ENCODE measurements around the gene C1R.

DNA sequence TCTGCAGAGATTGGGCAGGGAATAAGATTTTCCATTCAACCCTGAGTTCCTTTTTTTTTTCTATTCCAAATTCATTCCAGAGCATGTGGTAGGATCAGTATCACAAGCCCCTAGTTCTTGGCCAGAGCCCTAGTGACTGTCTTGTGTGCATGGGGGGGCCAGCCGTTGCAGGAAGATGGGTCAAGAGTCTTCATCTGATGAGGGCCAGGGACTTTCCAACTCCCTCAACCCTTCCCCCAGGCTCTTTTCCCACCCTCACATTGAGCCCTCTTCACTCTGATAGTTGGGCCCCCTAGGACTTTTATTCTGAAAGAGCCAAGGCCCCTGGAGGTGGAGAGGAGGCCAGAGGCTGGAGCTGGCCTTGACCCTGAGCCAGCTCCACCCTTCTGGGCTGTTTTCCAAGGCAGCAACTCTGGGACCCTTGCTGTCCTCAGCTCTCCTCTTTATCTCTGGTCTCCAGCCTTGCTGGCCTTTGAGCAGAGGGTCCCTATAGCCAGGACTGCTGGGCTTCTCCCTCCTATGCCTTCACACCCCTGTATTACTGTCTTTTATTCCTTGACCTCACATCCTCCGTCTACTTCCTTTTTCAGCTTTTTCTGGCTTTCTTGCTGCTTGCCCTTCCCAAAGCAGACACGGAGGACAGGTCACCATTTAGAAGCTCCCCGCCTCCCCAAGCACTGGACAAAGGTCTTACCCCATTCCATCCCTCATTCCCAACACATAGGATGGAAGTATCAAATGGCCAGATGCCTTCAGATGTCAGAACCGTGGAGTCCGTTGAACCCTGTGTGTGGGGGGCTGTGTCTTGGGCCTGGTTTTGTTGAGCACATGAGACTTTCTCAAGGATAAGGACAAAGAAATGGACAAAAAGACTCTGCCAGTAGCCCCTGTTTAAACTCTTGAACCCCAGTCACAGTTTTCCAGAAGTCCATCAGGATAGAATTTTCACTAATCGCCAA, 30.8 kb upstream of the C1R start:
- no peak for TF ChIP-seq ZNF394 (tag by site-specific recombination; IDR thresholded peaks at IDR 0.05; ENCODE audit: borderline replicate concordance)
- no peak for TF ChIP-seq YY1 (tag by site-specific recombination; IDR thresholded peaks at IDR 0.05)
- TF ChIP-seq, protein P1, sequence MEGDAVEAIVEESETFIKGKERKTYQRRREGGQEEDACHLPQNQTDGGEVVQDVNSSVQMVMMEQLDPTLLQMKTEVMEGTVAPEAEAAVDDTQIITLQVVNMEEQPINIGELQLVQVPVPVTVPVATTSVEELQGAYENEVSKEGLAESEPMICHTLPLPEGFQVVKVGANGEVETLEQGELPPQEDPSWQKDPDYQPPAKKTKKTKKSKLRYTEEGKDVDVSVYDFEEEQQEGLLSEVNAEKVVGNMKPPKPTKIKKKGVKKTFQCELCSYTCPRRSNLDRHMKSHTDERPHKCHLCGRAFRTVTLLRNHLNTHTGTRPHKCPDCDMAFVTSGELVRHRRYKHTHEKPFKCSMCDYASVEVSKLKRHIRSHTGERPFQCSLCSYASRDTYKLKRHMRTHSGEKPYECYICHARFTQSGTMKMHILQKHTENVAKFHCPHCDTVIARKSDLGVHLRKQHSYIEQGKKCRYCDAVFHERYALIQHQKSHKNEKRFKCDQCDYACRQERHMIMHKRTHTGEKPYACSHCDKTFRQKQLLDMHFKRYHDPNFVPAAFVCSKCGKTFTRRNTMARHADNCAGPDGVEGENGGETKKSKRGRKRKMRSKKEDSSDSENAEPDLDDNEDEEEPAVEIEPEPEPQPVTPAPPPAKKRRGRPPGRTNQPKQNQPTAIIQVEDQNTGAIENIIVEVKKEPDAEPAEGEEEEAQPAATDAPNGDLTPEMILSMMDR (tag by site-specific recombination; IDR thresholded peaks at IDR 0.05): no peak
- TF ChIP-seq GLIS2 (tag by site-specific recombination; IDR thresholded peaks at IDR 0.05): no peak
- TF ChIP-seq, protein P2, sequence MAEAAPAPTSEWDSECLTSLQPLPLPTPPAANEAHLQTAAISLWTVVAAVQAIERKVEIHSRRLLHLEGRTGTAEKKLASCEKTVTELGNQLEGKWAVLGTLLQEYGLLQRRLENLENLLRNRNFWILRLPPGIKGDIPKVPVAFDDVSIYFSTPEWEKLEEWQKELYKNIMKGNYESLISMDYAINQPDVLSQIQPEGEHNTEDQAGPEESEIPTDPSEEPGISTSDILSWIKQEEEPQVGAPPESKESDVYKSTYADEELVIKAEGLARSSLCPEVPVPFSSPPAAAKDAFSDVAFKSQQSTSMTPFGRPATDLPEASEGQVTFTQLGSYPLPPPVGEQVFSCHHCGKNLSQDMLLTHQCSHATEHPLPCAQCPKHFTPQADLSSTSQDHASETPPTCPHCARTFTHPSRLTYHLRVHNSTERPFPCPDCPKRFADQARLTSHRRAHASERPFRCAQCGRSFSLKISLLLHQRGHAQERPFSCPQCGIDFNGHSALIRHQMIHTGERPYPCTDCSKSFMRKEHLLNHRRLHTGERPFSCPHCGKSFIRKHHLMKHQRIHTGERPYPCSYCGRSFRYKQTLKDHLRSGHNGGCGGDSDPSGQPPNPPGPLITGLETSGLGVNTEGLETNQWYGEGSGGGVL (tag by site-specific recombination; IDR thresholded peaks at IDR 0.05): no peak
- no peak for TF ChIP-seq MEIS1 (CRISPR knock-in tag; IDR thresholded peaks at IDR 0.05; ENCODE audit: borderline replicate concordance)
- no peak for TF ChIP-seq ZEB2 (tag by site-specific recombination; IDR thresholded peaks at IDR 0.05)
- no peak for TF ChIP-seq ZNF23 (tag by site-specific recombination; IDR thresholded peaks at IDR 0.05; ENCODE audit: borderline replicate concordance)
- TF ChIP-seq, protein P3, sequence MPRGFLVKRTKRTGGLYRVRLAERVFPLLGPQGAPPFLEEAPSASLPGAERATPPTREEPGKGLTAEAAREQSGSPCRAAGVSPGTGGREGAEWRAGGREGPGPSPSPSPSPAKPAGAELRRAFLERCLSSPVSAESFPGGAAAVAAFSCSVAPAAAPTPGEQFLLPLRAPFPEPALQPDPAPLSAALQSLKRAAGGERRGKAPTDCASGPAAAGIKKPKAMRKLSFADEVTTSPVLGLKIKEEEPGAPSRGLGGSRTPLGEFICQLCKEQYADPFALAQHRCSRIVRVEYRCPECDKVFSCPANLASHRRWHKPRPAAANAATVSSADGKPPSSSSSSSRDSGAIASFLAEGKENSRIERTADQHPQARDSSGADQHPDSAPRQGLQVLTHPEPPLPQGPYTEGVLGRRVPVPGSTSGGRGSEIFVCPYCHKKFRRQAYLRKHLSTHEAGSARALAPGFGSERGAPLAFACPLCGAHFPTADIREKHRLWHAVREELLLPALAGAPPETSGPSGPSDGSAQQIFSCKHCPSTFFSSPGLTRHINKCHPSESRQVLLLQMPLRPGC (tag by site-specific recombination; IDR thresholded peaks at IDR 0.05): no peak
- no peak for TF ChIP-seq ZNF114 (tag by site-specific recombination; IDR thresholded peaks at IDR 0.05)
- no peak for TF ChIP-seq GLI4 (tag by site-specific recombination; IDR thresholded peaks at IDR 0.05)
- TF ChIP-seq TCF7L2 (IDR thresholded peaks at IDR 0.05; ENCODE audit: borderline replicate concordance, low read depth, low read length): no peak
- no peak for TF ChIP-seq ZBTB1 (tag by site-specific recombination; IDR thresholded peaks at IDR 0.05)
